Measurements from ENCODE around the gene AFTPH. TPM values are rescaled to one million over a fixed set of nuclear protein-coding genes. Genes with fewer than 3 reads are reported as not detected.
A peak's percentile ranks its signal among the peaks of the same experiment; 100 is the strongest.

The AFTPH gene
- total RNA-seq, 1 donor from 2014 or later, result 16.0 TPM

GRCh38 chr2:64625299-64626145 is 101.4 kb downstream of the AFTPH start:
- H3K4me3 ChIP-seq (ENCODE audit: insufficient read depth, low read depth, low read length), result no peak overlapping the region
- peaks cover 5% of the 10 kb centered on the region for H3K4me1 ChIP-seq (ENCODE audit: insufficient read depth, low read length)
- Mint-ChIP-seq H3K9me3 (ENCODE audit: unreplicated experiment) (peaks cover 3% of the 10 kb centered on the region), H3K4me1 (ENCODE audit: low read depth, unreplicated experiment) (peaks cover 4% of the 10 kb centered on the region), H3K4me3 (ENCODE audit: unreplicated experiment) (no peak overlapping the region), H3K27me3 (ENCODE audit: low read depth, unreplicated experiment) (peaks cover 11% of the 10 kb centered on the region), H3K27ac (ENCODE audit: unreplicated experiment) (no peak overlapping the region), H3K36me3 (ENCODE audit: low read depth, unreplicated experiment) (peaks cover 8% of the 10 kb centered on the region)
- H2AFZ ChIP-seq (ENCODE audit: low read depth, low read length), result no peak overlapping the region
- no peak for DNase-seq (ENCODE audit: low read depth)
- H3K9me3 ChIP-seq (ENCODE audit: insufficient read depth, low read depth, low read length), result no peaks in the 10 kb centered on the region
- no peaks in the 10 kb centered on the region for H3K79me2 ChIP-seq (ENCODE audit: insufficient read depth, low read length)
- H3K27ac ChIP-seq (ENCODE audit: low read depth, low read length), result no peak overlapping the region
- no peak for FAIRE-seq
- H3K9ac ChIP-seq (ENCODE audit: low read length), result no peak overlapping the region
- H3K36me3 ChIP-seq (ENCODE audit: insufficient read depth, low read length), result no peaks in the 10 kb centered on the region
- peaks cover 3% of the 10 kb centered on the region for H3K27me3 ChIP-seq (ENCODE audit: insufficient read depth, low read length)
- H4K20me1 ChIP-seq (ENCODE audit: insufficient read depth, low read length), result peaks cover 17% of the 10 kb centered on the region
- H3K4me2 ChIP-seq (ENCODE audit: low read length), result no peak overlapping the region
- TF ChIP-seq EZH2 (IDR thresholded peaks at IDR 0.05; ENCODE audit: insufficient read depth, low read length), result no peak
- no peak for TF ChIP-seq CTCF (IDR thresholded peaks at IDR 0.05; ENCODE audit: insufficient read depth, low read depth, low read length)

GRCh38 chr2:64626146-64626809 is 102.2 kb downstream of the AFTPH start:
- Histone ChIP-seq H4K20me1 (ENCODE audit: insufficient read depth, low read length) (peaks cover 25% of the 10 kb centered on the region), H3K9ac (ENCODE audit: low read length) (no peak overlapping the region), H3K79me2 (ENCODE audit: insufficient read depth, low read length) (no peaks in the 10 kb centered on the region), H2AFZ (ENCODE audit: low read depth, low read length) (no peak overlapping the region), H3K9me3 (ENCODE audit: insufficient read depth, low read depth, low read length) (no peaks in the 10 kb centered on the region), H3K4me3 (ENCODE audit: insufficient read depth, low read depth, low read length) (no peak overlapping the region), H3K4me2 (ENCODE audit: low read length) (no peak overlapping the region), H3K27ac (ENCODE audit: low read depth, low read length) (no peak overlapping the region), H3K36me3 (ENCODE audit: insufficient read depth, low read length) (peaks cover 4% of the 10 kb centered on the region), H3K4me1 (ENCODE audit: insufficient read depth, low read length) (peaks cover 5% of the 10 kb centered on the region), H3K27me3 (ENCODE audit: insufficient read depth, low read length) (no peaks in the 10 kb centered on the region)
- DNase-seq (ENCODE audit: low read depth), result no peak
- FAIRE-seq, result no peak
- H3K4me1 Mint-ChIP-seq (ENCODE audit: low read depth, unreplicated experiment), result peaks cover 6% of the 10 kb centered on the region
- no peak for TF ChIP-seq EZH2 (IDR thresholded peaks at IDR 0.05; ENCODE audit: insufficient read depth, low read length)
- H3K4me3 Mint-ChIP-seq (ENCODE audit: unreplicated experiment), result no peak overlapping the region
- H3K9me3 Mint-ChIP-seq (ENCODE audit: unreplicated experiment), result peaks cover 3% of the 10 kb centered on the region
- no peak overlapping the region for H3K27ac Mint-ChIP-seq (ENCODE audit: unreplicated experiment)
- H3K36me3 Mint-ChIP-seq (ENCODE audit: low read depth, unreplicated experiment), result peaks cover 12% of the 10 kb centered on the region
- H3K27me3 Mint-ChIP-seq (ENCODE audit: low read depth, unreplicated experiment), result peaks cover 11% of the 10 kb centered on the region

GRCh38 chr2:64626963-64627760 is 103.0 kb downstream of the AFTPH start:
- TF ChIP-seq CTCF (IDR thresholded peaks at IDR 0.05; ENCODE audit: insufficient read depth, low read depth, low read length) (no peak), EZH2 (IDR thresholded peaks at IDR 0.05; ENCODE audit: insufficient read depth, low read length) (no peak)
- Histone ChIP-seq H3K4me3 (ENCODE audit: insufficient read depth, low read depth, low read length) (no peak overlapping the region), H3K4me2 (ENCODE audit: low read length) (no peak overlapping the region), H4K20me1 (ENCODE audit: insufficient read depth, low read length) (peaks cover 31% of the 10 kb centered on the region), H3K9ac (ENCODE audit: low read length) (no peak overlapping the region), H3K9me3 (ENCODE audit: insufficient read depth, low read depth, low read length) (no peaks in the 10 kb centered on the region), H3K27ac (ENCODE audit: low read depth, low read length) (no peak overlapping the region), H3K4me1 (ENCODE audit: insufficient read depth, low read length) (peaks cover 5% of the 10 kb centered on the region), H3K79me2 (ENCODE audit: insufficient read depth, low read length) (no peaks in the 10 kb centered on the region), H3K36me3 (ENCODE audit: insufficient read depth, low read length) (peaks cover 4% of the 10 kb centered on the region), H2AFZ (ENCODE audit: low read depth, low read length) (no peak overlapping the region), H3K27me3 (ENCODE audit: insufficient read depth, low read length) (no peaks in the 10 kb centered on the region)
- Mint-ChIP-seq H3K9me3 (ENCODE audit: unreplicated experiment) (peaks cover 3% of the 10 kb centered on the region), H3K36me3 (ENCODE audit: low read depth, unreplicated experiment) (peaks cover 14% of the 10 kb centered on the region), H3K27me3 (ENCODE audit: low read depth, unreplicated experiment) (peaks cover 11% of the 10 kb centered on the region), H3K4me1 (ENCODE audit: low read depth, unreplicated experiment) (peaks cover 6% of the 10 kb centered on the region), H3K4me3 (ENCODE audit: unreplicated experiment) (no peak overlapping the region), H3K27ac (ENCODE audit: unreplicated experiment) (peak overlapping the region; percentile 3)
- FAIRE-seq (no peak), DNase-seq (ENCODE audit: low read depth) (no peak)

Measured in astrocyte (in vitro differentiated cells and primary cell).